ENCODE measurements around the gene GCK. TPM values are rescaled to one million over a fixed set of nuclear protein-coding genes. Genes with fewer than 3 reads are reported as not detected.
"Not testable (repeated sequence)": the region's sequence is repeated elsewhere in the genome, so short reads cannot be mapped to it uniquely, and the experiment has no call there.

Gene GCK
- total RNA-seq, 1 experiment from 2014 or later, result not detected

- DNase-seq (ENCODE audit: extremely low read depth, low read depth), result peak; percentile 34
Observed at GRCh38 chr7:44184206-44184872, 4.9 kb downstream of the GCK start.

GRCh38 chr7:44183386-44183785, 5.9 kb downstream of the GCK start:
- no peak for DNase-seq (ENCODE audit: extremely low read depth, low read depth)

GRCh38 chr7:44182827-44183226, 6.4 kb downstream of the GCK start:
- no peak for DNase-seq (ENCODE audit: extremely low read depth, low read depth)

- no peak for DNase-seq (ENCODE audit: extremely low read depth, low read depth)
Observed at GRCh38 chr7:44180631-44181030, 8.6 kb downstream of the GCK start.

GRCh38 chr7:44177570-44178131, 11.6 kb downstream of the GCK start:
- DNase-seq (ENCODE audit: extremely low read depth, low read depth), result no peak

GRCh38 chr7:44176486-44176885, 12.8 kb downstream of the GCK start:
- no peak for DNase-seq (ENCODE audit: extremely low read depth, low read depth)

- DNase-seq (ENCODE audit: extremely low read depth, low read depth), result no peak
Observed at GRCh38 chr7:44175730-44176129, 13.5 kb downstream of the GCK start.

GRCh38 chr7:44174694-44174948, 14.6 kb downstream of the GCK start:
- not testable (repeated sequence) for DNase-seq (ENCODE audit: extremely low read depth, low read depth)

- no peak for DNase-seq (ENCODE audit: extremely low read depth, low read depth)
Observed at GRCh38 chr7:44173911-44174693, 15.1 kb downstream of the GCK start.

GRCh38 chr7:44172803-44173424, 16.3 kb downstream of the GCK start:
- DNase-seq (ENCODE audit: extremely low read depth, low read depth), result no peak

- DNase-seq (ENCODE audit: extremely low read depth, low read depth), result no peak
Observed at GRCh38 chr7:44172352-44172751, 16.9 kb downstream of the GCK start.

GRCh38 chr7:44171901-44172300, 17.3 kb downstream of the GCK start:
- not testable (repeated sequence) for DNase-seq (ENCODE audit: extremely low read depth, low read depth)

GRCh38 chr7:44167920-44168319, 21.3 kb downstream of the GCK start:
- no peak for DNase-seq (ENCODE audit: extremely low read depth, low read depth)

- DNase-seq (ENCODE audit: extremely low read depth, low read depth), result no peak
Observed at GRCh38 chr7:44163591-44163990, 25.6 kb downstream of the GCK start.

- no peak for DNase-seq (ENCODE audit: extremely low read depth, low read depth)
Observed at GRCh38 chr7:44162785-44163395, 26.3 kb downstream of the GCK start.

GRCh38 chr7:44162179-44162578, 27.1 kb downstream of the GCK start:
- DNase-seq (ENCODE audit: extremely low read depth, low read depth), result no peak

GRCh38 chr7:44161371-44161770, 27.9 kb downstream of the GCK start:
- DNase-seq (ENCODE audit: extremely low read depth, low read depth), result no peak

- no peak for DNase-seq (ENCODE audit: extremely low read depth, low read depth)
Observed at GRCh38 chr7:44159824-44160630, 29.2 kb downstream of the GCK start.

- no peak for DNase-seq (ENCODE audit: extremely low read depth, low read depth)
Observed at GRCh38 chr7:44158873-44159631, 30.2 kb downstream of the GCK start.
